DMS53 (cell line): ENCODE data around the gene MXD3.
"Not testable (repeated sequence)": the region's sequence is repeated elsewhere in the genome, so short reads cannot be mapped to it uniquely, and the experiment has no call there.

Source experiments
- DNase-seq: peaks from one replicate; lab custom pipeline; 2025; lab: John Stamatoyannopoulos, UW

The MXD3 gene

GRCh38 chr5:177343000-177343399 is 31.3 kb upstream of the MXD3 start:
- DNase-seq: not testable (repeated sequence)

- DNase-seq: peak; percentile 66
These were observed 27.5 kb upstream of the MXD3 start for GRCh38 chr5:177339107-177339638.

- DNase-seq: no peak
These were observed 26.8 kb upstream of the MXD3 start for GRCh38 chr5:177338251-177339106.

- DNase-seq: no peak
These were observed 25.2 kb upstream of the MXD3 start for GRCh38 chr5:177336603-177337494.

GRCh38 chr5:177336112-177336511 is 24.4 kb upstream of the MXD3 start:
- peak; percentile 69 for DNase-seq

GRCh38 chr5:177335701-177336065 is 24.0 kb upstream of the MXD3 start:
- DNase-seq: no peak

GRCh38 chr5:177334781-177335700 is 23.3 kb upstream of the MXD3 start:
- DNase-seq: no peak

GRCh38 chr5:177334155-177334551 is 22.5 kb upstream of the MXD3 start:
- DNase-seq: no peak

GRCh38 chr5:177333420-177334154 is 21.9 kb upstream of the MXD3 start:
- DNase-seq: no peak

- DNase-seq: no peak
These were observed 21.2 kb upstream of the MXD3 start for GRCh38 chr5:177332896-177333260.

- DNase-seq: no peak
These were observed 20.6 kb upstream of the MXD3 start for GRCh38 chr5:177332031-177332895.

GRCh38 chr5:177330991-177331842 is 19.5 kb upstream of the MXD3 start:
- DNase-seq: no peak

GRCh38 chr5:177329883-177330282 is 18.2 kb upstream of the MXD3 start:
- DNase-seq: no peak

GRCh38 chr5:177328545-177329231 is 17.0 kb upstream of the MXD3 start:
- no peak for DNase-seq

- peak; percentile 34 for DNase-seq
These were observed 16.1 kb upstream of the MXD3 start for GRCh38 chr5:177327539-177328522.

GRCh38 chr5:177325868-177326381 is 14.2 kb upstream of the MXD3 start:
- DNase-seq: no peak

GRCh38 chr5:177320879-177321278 is 9.2 kb upstream of the MXD3 start:
- DNase-seq: no peak
